Tibial nerve (tissue), 4 donors: ENCODE results near the gene ANKS1A.

Experiments
- EP300 ChIP-seq, 2 donors: sonication (generic); formaldehyde crosslinking; IDR thresholded peaks; one replicate each; pipeline ENCODE4 v1.6.1; 2017; ENCODE audit warnings: antibody characterized with exemption in 2 of 2, mild to moderate bottlenecking in 1 of 2
- POLR2A ChIP-seq, 2 donors: fragments of 450-650 bp; IDR thresholded peaks; one replicate each; pipeline ENCODE4 v1.6.1; 2017; ENCODE audit warnings: antibody characterized with exemption in 2 of 2, mild to moderate bottlenecking in 2 of 2, moderate library complexity in 2 of 2
- TF ChIP-seq, protein P1 (sequence below), 5 experiments: fragments of 200-600 bp in 3 of 5; fragments of 450-650 bp in 2 of 5; sonication (generic) in 3 of 5; IDR thresholded peaks; one replicate each; pipeline ENCODE4 v1.5.1; 2016 to 2019; ENCODE audit warnings: antibody characterized with exemption in 5 of 5, mild to moderate bottlenecking in 3 of 5, moderate library complexity in 2 of 5

GRCh38 chr6:34987506-34987905 lies 98.5 kb downstream of the ANKS1A start:
- TF ChIP-seq, protein P1, sequence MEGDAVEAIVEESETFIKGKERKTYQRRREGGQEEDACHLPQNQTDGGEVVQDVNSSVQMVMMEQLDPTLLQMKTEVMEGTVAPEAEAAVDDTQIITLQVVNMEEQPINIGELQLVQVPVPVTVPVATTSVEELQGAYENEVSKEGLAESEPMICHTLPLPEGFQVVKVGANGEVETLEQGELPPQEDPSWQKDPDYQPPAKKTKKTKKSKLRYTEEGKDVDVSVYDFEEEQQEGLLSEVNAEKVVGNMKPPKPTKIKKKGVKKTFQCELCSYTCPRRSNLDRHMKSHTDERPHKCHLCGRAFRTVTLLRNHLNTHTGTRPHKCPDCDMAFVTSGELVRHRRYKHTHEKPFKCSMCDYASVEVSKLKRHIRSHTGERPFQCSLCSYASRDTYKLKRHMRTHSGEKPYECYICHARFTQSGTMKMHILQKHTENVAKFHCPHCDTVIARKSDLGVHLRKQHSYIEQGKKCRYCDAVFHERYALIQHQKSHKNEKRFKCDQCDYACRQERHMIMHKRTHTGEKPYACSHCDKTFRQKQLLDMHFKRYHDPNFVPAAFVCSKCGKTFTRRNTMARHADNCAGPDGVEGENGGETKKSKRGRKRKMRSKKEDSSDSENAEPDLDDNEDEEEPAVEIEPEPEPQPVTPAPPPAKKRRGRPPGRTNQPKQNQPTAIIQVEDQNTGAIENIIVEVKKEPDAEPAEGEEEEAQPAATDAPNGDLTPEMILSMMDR (IDR thresholded peaks at IDR 0.05): no peak
- TF ChIP-seq POLR2A (IDR thresholded peaks at IDR 0.05) (no peak), EP300 (IDR thresholded peaks at IDR 0.05) (no peak)
